C1 segment of cervical spinal cord (tissue), 14 donors: ENCODE data around the gene EMP2.

Experiments
- DNase-seq, 14 donors: peaks; one replicate each; lab custom pipeline; 2025; lab: John Stamatoyannopoulos, UW

Gene EMP2

GRCh38 chr16:10610499-10611184 is 30.2 kb upstream of the EMP2 start:
- no peak for DNase-seq

GRCh38 chr16:10609402-10609774 is 29.0 kb upstream of the EMP2 start:
- no peak for DNase-seq

- DNase-seq: peak in 1 of 14 donors; percentile 39
Observed at GRCh38 chr16:10608687-10609401, 28.4 kb upstream of the EMP2 start.

- no peak for DNase-seq
Observed at GRCh38 chr16:10607157-10607556, 26.8 kb upstream of the EMP2 start.

- DNase-seq: no peak
Observed at GRCh38 chr16:10606607-10607006, 26.2 kb upstream of the EMP2 start.

- DNase-seq: no peak
Observed at GRCh38 chr16:10605636-10606035, 25.2 kb upstream of the EMP2 start.

GRCh38 chr16:10601444-10602408 is 21.3 kb upstream of the EMP2 start:
- no peak for DNase-seq

- DNase-seq: no peak
Observed at GRCh38 chr16:10600782-10601443, 20.5 kb upstream of the EMP2 start.

- no peak for DNase-seq
Observed at GRCh38 chr16:10599626-10600025, 19.2 kb upstream of the EMP2 start.

GRCh38 chr16:10598157-10598556 is 17.8 kb upstream of the EMP2 start:
- no peak for DNase-seq

GRCh38 chr16:10597187-10597601 is 16.8 kb upstream of the EMP2 start:
- no peak for DNase-seq

- no peak for DNase-seq
Observed at GRCh38 chr16:10594312-10594950, 14.0 kb upstream of the EMP2 start.

GRCh38 chr16:10592611-10593010 is 12.2 kb upstream of the EMP2 start:
- DNase-seq: no peak

- DNase-seq: no peak
Observed at GRCh38 chr16:10590342-10590741, 9.9 kb upstream of the EMP2 start.

GRCh38 chr16:10589109-10589508 is 8.7 kb upstream of the EMP2 start:
- DNase-seq: no peak

GRCh38 chr16:10587622-10588021 is 7.2 kb upstream of the EMP2 start:
- DNase-seq: no peak

GRCh38 chr16:10584981-10585438 is 4.6 kb upstream of the EMP2 start:
- DNase-seq: no peak

GRCh38 chr16:10583269-10583668 is 2.9 kb upstream of the EMP2 start:
- no peak for DNase-seq

- DNase-seq: no peak
Observed at GRCh38 chr16:10581507-10581906, 1.1 kb upstream of the EMP2 start.

- DNase-seq: no peak
Observed at GRCh38 chr16:10580883-10581247, 467 bp upstream of the EMP2 start.

GRCh38 chr16:10579575-10579964 is 828 bp downstream of the EMP2 start:
- DNase-seq: no peak
